Activated T-cell treated with anti-CD3 and anti-CD28 coated beads, Interleukin-2, amount 50 U/mL, for 48 hours (primary cell): ENCODE data around the gene LINC00632.

Source experiments
- DNase-seq, 2 experiments: peaks; one replicate each; pipeline ENCODE4 v3.0.0-alpha.2; 2020

LINC00632 gene

GRCh38 chrX:140765043-140765784, 55.7 kb downstream of the LINC00632 start:
- DNase-seq = peak in 1 of 2 experiments; percentile 20

GRCh38 chrX:140766024-140766611, 56.6 kb downstream of the LINC00632 start:
- DNase-seq = peak; percentile 59 to 63

DNA sequence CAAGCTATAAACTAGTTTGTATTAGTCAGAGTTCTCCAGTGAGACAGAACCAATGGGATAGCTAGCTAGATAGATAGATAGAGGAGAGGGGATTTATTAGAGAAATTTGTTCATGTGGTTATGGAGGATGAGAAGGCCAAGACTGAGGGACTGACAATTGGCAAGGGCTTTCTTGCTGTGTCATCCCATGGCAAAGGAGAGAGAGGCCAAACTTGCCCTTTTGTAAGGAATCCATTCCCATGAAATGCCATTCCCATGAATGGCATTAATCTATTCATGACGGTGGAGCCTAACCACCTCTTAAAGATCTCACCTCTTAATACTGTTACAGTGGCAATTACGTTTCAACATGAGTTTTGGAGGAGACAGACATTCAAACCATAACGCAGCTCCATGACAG, 58.1 kb downstream of the LINC00632 start:
- no peak for DNase-seq

DNA sequence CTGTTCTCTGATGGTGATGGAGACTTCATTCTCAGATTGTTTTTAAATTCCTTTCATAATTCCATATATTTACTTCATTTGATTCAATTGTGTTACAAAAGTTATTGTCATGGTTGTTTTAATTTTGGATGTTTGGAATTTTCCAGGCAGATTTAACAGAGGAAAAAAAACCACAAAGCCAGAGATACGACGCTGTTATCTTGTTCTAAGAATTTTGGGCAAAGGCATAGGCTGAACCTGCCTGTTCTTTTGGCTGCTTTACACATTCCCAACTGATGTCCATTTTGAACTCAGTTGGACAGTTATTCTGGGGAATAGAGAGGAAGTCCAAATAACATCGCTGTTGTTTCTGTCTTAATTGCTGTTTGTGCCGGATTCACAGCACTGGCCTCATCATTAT, 65.7 kb downstream of the LINC00632 start:
- DNase-seq = no peak

GRCh38 chrX:140776320-140776719, 66.8 kb downstream of the LINC00632 start:
- DNase-seq = no peak

GRCh38 chrX:140794642-140795041, 85.1 kb downstream of the LINC00632 start:
- DNase-seq = no peak

- no peak for DNase-seq
Measured at GRCh38 chrX:140799216-140799615, 89.7 kb downstream of the LINC00632 start.

- DNase-seq = no peak
Measured at GRCh38 chrX:140804292-140804691, 94.7 kb downstream of the LINC00632 start.

- DNase-seq = no peak
Measured at GRCh38 chrX:140815868-140816267, 106.3 kb downstream of the LINC00632 start.

- no peak for DNase-seq
Measured at GRCh38 chrX:140817943-140818342, 108.4 kb downstream of the LINC00632 start.

DNA sequence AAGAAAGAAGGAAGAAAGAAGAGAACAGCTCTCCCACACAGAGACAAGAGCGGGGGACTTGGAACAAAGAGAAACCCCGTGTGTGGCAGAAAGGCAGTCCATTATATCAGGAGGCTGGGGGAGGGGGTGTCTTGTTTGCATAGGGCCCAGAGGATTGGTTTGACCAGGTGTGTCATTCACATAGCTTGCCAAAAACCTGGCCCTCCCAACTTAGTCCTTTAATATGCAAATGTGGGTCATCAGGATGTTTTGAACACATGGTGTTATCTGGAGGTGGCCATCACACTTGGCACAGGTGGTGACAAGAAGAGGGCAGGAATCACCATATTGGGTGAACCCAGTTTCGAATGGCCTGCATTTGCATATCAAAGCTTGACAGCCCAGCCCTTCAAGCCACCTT, 111.7 kb downstream of the LINC00632 start:
- DNase-seq = no peak

DNA sequence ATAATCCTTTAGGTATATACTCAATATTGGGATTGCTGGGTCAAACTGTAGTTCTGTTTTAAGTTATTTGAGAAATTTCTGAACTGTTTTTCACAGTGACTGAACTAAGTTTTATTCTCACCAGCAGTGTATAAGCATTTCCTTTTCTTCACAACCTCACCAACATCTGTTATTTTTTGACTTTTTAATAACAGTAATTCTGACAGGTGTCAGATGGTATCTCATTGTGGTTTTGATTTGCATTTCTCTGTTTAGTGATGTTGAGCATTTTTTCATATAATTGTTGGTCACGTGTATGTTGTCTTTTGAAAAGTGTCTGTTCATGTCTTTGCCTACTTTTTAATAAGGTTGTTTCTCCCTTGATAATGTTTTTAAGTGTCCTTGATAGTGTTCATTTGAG, 112.6 kb downstream of the LINC00632 start:
- DNase-seq = no peak

- DNase-seq = no peak
Measured at GRCh38 chrX:140822861-140823260, 113.3 kb downstream of the LINC00632 start.

- DNase-seq = no peak
Measured at GRCh38 chrX:140836874-140837273, 127.3 kb downstream of the LINC00632 start.
